GM18873 (cell line): ENCODE measurements around the gene FLRT2.

ENCODE experiments used
- ATAC-seq: cut with Tn5 transposase; IDR thresholded peaks from one replicate; pipeline ENCODE4 v1.9.1; 2021; ENCODE audit warnings: mild to moderate bottlenecking, moderate library complexity, moderate number of reproducible peaks; ENCODE audit not compliant: unreplicated experiment, low FRiP score

The FLRT2 gene

GRCh38 chr14:85556267-85556666 lies 26.3 kb downstream of the FLRT2 start:
- ATAC-seq, result no peak

- no peak for ATAC-seq
Observed at GRCh38 chr14:85558505-85558904, 28.6 kb downstream of the FLRT2 start.

- ATAC-seq, result no peak
Observed at GRCh38 chr14:85562630-85563029, 32.7 kb downstream of the FLRT2 start.

GRCh38 chr14:85564841-85565527 lies 35.0 kb downstream of the FLRT2 start:
- no peak for ATAC-seq

- no peak for ATAC-seq
Observed at GRCh38 chr14:85565862-85566296, 35.9 kb downstream of the FLRT2 start.

- no peak for ATAC-seq
Observed at GRCh38 chr14:85566603-85567002, 36.7 kb downstream of the FLRT2 start.

GRCh38 chr14:85572011-85572410 lies 42.1 kb downstream of the FLRT2 start:
- no peak for ATAC-seq

- no peak for ATAC-seq
Observed at GRCh38 chr14:85572845-85573244, 42.9 kb downstream of the FLRT2 start.

- no peak for ATAC-seq
Observed at GRCh38 chr14:85573406-85573805, 43.5 kb downstream of the FLRT2 start.

GRCh38 chr14:85574853-85575616 lies 45.1 kb downstream of the FLRT2 start:
- no peak for ATAC-seq

- ATAC-seq, result no peak
Observed at GRCh38 chr14:85575617-85575898, 45.6 kb downstream of the FLRT2 start.

GRCh38 chr14:85576218-85576617 lies 46.3 kb downstream of the FLRT2 start:
- ATAC-seq, result no peak

- ATAC-seq, result no peak
Observed at GRCh38 chr14:85576848-85577542, 47.1 kb downstream of the FLRT2 start.

- no peak for ATAC-seq
Observed at GRCh38 chr14:85577543-85578114, 47.7 kb downstream of the FLRT2 start.

GRCh38 chr14:85578357-85578756 lies 48.4 kb downstream of the FLRT2 start:
- no peak for ATAC-seq

- no peak for ATAC-seq
Observed at GRCh38 chr14:85578930-85579329, 49.0 kb downstream of the FLRT2 start.

GRCh38 chr14:85579942-85580341 lies 50.0 kb downstream of the FLRT2 start:
- no peak for ATAC-seq

GRCh38 chr14:85580536-85581140 lies 50.7 kb downstream of the FLRT2 start:
- no peak for ATAC-seq

GRCh38 chr14:85581691-85582090 lies 51.7 kb downstream of the FLRT2 start:
- ATAC-seq, result no peak

GRCh38 chr14:85583380-85583779 lies 53.4 kb downstream of the FLRT2 start:
- ATAC-seq, result no peak

GRCh38 chr14:85584481-85584880 lies 54.5 kb downstream of the FLRT2 start:
- ATAC-seq, result no peak
